HG03354 (cell line): ENCODE results near the gene SMG7.

ENCODE experiments used
- ATAC-seq: cut with Tn5 transposase; IDR thresholded peaks from one replicate; pipeline ENCODE4 v1.9.1; 2021; ENCODE audit warnings: mild to moderate bottlenecking; ENCODE audit not compliant: unreplicated experiment, poor library complexity, severe bottlenecking

Gene SMG7

DNA sequence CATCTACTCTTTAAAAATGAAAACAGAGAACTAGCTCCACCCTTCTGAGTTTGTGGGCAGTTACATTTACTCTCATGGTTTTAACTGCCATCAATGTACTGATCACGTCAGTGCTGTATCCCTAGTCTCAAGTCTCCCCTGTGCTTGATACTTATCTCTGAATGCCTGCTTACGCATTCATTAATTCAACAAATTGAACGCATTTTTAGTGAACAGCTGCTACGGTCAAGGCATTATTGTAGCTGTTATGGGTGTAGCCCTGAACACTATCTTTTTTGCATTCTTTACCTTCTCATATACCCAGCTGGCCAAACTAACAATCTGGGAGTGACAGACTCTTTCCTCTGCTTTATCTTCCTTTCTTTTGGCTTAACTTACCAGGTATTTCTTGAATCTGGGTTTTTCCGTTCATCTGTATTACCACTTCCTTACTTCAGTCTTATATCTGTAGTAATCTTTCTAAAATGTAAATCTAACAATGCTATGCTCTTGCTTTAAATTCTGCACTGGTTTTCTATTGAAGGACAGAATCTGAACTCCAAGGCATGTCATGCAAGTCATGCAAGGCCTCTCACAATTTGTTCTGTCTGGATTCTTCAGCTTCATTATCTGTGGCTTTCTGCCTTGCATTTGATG, 33.3 kb downstream of the SMG7 start:
- no peak for ATAC-seq

DNA sequence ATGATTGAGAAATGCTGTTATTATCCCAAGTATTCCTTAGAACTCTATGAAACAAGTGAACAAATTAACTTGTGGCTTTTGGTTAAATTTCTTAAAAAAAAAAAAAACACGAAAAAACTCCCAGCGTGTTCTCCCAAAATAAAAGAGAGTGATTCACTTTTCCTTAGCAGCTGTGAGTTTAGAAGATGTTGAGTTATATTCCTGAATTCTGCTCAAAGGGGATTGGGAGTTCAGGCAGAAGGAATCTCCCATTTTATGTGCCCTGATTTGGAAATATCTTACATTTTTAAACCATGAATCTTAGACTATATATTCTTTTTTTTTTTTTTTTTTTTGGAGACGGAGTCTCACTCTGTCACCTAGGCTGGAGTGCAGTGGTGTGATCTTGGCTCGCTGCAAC, 34.3 kb downstream of the SMG7 start:
- ATAC-seq, result no peak

DNA sequence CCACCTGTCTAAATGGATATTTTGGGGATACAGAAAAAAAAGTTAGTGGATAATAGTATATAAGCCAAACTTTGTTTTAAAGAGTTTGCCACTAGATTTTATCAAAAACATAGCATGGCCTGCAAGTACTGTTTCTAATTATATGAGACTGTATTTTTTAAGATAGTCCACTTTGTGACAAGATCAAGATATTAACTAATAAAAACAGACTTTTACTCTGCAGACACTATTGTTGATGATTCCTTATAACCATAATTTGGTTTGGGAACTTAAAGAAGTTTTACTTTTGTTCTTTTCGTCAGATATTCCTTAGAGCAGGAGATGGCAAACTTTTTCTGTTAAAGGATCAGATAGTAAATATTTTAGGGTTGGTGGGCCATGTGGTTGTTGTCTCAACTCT, 36.4 kb downstream of the SMG7 start:
- no peak for ATAC-seq

DNA sequence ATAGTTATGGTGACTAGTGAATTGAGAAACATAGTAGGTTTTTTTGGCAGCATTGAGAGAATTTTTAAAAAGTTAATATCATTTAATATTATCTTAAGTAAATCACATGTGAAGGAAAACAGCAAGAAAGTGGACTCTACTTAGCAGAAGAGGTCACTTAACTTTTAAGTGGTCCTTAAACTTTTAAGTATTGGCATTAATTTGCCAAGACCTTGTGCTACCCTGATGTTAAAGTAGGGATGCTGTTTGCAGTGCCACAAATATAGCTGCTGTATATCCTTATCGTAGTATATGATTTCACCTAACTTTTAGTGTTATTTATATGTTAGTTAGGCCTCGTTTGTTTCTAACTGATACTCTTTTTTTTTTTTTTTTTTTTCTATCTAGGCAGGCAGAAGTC, 40.2 kb downstream of the SMG7 start:
- ATAC-seq, result no peak

DNA sequence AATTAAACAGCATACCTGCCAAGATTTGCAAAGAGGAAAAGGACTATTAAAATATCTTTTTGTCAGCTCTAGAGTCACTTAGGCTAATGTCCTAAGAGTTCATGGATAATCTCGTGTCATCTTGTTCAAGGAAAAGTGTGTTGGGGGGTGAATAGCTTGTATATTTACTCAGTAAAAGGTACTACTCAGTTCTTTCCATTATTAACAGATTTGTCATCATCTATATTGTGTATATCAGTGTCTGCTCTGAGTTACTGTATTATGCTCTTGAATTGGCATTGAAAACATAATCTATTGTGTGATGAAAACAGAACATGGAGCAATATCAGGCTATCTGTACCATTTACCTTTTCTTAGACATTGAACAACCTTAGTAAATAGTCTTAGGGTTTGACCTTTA, 41.9 kb downstream of the SMG7 start:
- no peak for ATAC-seq

DNA sequence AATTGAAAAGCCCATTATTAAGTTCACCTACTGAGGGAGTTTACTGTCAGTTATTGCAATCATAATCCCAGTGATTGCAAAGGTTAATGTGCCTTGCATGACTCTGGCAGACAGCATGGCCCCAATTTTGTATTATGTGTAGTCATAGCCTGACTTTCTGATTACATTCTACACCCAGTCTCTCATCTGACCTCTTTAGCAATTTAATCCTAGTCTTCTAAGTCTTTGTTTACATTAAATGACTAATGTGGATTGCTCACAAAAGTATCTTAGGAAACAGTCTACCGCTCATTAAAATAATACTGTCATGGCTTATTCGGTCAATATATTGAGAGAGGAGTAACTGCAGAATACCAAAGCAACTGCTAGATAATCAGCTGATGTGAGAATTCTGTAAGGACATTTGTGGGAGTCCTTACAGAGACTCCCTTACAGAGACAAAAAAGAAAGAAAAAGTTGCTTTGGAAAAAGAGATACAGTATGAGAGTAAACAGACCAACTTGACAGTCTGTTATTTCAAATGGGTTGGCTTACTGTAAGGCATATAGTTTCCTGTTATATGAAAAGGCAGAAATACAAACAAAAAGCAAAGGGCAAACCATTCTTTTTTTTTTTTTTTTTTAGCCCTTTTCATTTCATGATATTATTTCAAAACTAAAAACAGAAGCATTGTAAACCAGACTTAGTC, 42.8 kb downstream of the SMG7 start:
- no peak for ATAC-seq

DNA sequence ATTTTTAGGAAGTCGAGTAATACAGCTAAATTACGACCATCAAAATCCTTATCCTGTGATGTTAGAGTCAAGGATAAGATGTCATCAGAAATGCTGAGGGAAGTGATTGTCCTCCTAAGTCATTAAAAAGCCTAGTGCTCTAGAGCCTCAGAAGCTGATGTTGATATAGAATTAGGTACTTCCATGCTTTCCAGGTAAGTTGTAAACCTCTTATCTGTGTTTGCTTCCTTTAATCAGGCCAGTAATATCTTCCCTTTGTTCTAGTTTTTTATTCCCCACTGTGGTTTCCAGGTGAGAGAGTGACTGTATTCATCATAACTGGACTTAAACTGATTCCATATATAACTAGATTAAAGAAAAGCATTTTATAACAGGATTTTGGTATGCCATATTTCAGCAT, 44.4 kb downstream of the SMG7 start:
- ATAC-seq, result no peak

DNA sequence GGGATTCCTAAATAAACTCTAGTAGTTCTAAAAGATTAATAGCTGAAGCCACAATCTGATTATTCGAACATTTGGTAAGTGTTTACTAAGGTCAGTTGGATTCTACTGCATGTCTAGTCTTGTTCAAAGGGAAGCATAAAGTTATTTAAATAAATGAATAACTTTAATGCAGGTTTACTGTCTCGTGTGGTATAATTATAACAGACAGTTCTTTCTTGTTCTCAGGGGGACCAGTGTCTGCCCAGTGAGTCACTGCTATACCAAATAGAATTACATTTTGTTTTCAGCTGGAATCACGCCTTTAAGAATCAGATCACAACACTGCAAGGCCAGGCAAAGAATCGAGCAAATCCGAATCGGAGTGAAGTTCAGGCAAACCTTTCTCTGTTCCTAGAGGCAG, 45.1 kb downstream of the SMG7 start:
- no peak for ATAC-seq

DNA sequence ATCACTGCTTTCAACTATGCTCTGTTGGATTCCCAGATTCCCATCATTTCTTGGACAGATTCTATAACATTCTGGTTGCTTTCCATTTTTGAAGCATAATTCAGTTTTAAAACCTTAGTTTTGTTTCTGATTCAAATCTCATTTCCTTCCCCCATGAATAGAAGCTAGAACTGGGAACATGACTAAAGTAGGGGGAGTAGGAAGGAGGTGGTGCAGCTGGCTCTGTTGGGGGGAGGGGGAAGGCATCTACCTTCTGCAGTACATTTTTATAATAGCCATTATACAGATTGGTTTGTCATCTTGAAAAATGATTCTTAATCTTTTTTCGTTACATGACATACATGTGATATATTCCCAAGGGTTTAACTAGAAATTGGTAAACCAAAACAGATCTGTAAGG, 48.1 kb downstream of the SMG7 start:
- ATAC-seq, result no peak

DNA sequence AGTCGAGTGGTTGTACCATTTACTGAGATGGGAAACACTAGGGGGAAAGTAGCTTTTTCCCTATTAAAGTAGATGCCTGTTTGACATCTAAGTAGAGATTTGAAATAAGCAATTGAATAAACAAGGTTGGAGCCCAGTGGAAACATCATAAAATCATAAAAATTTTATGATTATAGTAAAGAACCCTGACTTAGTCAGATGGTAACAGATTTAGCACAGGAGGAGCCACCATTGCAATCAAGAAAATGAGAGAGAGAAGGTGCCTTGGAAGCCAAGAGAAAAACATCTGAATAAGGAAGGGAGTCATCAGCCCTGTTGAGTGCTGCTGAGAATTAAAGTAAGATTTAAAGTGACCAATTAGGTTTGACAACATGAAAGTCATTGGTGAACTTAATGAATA, 49.8 kb downstream of the SMG7 start:
- no peak for ATAC-seq

DNA sequence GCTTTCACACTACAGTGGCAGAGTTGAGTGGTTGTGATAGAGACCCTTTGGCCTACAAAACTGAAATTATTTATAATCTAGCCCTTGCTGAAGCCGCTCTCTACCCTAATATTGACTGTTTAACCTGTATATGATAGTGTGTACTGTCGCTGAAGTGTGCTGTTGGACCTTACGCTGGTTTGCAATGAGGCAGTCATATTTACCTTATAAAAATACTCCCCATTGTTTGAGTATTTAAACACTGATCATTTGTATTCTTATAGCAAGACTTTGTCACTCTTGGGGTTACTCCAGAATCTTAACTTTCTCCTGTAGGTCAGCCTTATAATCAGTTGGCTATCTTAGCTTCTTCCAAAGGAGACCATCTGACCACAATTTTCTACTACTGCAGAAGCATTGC, 56.3 kb downstream of the SMG7 start:
- ATAC-seq, result no peak

DNA sequence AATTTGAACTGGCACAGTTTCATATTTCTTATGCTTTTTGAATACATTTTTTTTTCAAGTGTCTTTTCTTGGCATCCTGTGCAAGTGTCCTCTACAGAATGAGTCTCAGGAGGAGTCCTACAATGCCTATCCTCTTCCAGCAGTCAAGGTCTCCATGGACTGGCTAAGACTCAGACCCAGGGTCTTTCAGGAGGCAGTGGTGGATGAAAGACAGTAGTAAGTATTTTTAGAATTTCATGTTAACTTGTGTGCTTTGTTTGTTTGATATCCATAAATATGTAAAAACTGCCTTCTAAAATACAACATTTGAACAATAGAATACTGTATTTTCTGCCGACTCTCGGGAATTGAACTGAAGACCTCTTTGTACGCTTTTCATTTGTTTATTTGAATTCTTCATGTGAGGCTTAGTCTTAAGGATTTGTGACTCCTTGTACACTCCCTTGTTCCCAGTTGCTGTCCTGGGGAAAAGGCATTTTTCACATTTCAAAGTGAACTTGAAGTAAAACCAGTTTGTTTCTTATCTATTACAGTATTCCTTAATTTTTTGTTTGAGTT, 61.4 kb downstream of the SMG7 start:
- ATAC-seq, result no peak

DNA sequence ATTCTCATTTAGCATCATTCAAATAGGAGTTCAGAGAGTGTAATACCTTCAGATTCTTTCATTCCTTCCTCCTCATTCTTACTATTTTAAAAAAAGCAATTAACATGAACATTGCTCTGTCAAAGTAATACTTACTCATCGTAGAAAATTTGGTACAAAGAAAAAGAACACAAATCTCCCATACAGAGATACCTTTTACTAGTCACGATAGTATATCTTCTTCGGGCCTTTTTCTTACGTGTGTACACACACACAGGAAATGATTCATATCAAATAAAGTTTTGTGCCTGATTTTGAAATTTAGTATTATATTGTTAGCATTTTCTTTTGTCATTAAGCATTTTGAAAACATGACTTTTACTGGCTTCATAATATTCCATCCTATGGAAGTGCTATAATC, 65.1 kb downstream of the SMG7 start:
- ATAC-seq, result no peak

DNA sequence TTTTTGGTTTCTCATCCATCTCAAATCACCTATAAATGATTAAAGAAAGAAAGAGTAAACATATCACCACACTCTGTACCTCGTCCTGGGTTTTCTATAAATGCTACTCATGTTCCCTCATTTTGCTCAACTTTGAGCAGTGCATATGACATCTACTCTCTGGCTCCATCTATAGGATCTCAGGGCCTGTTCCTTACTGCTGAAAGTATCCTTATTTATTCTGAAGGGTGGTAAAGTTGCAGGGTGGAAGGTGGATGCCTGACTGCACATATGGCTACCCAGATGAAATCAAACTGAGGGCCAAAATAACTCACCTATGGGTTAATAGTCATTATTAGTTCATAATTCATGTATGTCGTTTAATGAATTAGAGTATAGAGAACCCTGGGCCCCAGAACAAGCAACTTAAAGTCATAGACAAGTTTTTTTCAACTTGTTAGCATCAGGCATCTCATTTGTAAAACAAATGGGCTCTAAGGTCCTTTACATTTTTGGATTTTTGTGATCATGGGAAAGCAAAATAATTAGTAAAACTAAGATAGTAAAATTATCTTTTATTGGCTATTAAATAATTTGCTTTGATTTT, 71.4 kb downstream of the SMG7 start:
- no peak for ATAC-seq

DNA sequence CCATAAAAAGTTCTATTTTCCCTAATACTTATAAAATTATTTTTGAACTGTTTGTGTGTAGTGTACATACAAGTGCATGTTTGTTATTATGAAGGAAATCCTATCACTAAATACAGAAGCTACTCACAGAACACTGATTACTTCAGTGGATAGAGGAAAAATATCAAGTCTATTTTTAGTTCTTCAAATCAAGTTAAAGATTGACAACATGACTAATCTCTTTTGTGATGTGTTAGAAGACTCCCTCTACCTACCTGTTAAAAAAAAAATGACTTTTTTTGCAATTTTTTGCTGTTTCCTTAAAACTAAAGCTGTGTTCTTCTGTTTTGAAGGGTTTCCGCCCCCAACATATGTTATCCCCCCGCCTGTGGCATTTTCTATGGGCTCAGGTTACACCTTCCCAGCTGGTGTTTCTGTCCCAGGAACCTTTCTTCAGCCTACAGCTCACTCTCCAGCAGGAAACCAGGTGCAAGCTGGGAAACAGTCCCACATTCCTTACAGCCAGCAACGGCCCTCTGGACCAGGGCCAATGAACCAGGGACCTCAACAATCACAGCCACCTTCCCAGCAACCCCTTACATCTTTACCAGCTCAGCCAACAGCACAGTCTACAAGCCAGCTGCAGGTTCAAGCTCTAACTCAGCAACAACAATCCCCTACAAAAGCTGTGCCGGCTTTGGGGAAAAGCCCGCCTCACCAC, 72.4 kb downstream of the SMG7 start:
- ATAC-seq, result no peak

DNA sequence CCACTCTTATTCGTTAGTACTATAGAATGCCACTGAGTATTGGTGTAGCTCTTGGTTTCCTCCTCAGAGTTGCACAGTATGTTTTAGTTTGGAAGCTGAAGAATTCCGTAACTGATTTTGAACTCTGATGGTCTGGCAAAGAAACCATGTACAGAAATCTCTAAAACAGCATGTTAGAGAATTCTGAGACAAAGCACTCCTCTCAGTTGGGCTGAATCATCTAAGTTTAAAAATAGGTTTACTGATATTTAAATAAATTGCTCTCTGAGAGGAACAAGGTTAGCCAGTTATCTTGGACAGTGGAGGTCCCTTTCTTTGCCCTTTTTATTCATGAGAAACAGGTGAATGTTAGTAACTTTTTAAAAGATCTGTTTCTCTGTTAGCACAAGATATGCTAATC, 74.1 kb downstream of the SMG7 start:
- ATAC-seq, result no peak

DNA sequence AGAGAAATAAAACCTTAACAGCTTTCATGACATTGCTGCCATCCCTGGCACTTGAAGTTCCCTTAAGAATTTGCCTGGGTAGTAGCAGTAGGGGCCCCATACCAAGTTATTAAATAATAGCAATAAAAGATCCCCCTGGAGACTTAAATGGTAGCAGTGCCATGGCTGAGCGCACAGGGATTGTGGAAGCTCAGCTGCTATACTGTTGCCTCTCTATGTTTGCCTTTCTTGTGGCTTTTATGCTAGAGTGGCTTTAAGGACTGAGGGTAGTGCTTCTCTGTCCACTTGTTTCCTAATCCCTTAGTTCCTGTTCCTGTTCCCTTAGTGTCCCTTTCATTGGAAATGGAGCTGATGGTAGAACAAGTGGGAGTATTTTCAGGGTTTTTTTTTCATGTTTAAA, 75.8 kb downstream of the SMG7 start:
- ATAC-seq, result no peak

DNA sequence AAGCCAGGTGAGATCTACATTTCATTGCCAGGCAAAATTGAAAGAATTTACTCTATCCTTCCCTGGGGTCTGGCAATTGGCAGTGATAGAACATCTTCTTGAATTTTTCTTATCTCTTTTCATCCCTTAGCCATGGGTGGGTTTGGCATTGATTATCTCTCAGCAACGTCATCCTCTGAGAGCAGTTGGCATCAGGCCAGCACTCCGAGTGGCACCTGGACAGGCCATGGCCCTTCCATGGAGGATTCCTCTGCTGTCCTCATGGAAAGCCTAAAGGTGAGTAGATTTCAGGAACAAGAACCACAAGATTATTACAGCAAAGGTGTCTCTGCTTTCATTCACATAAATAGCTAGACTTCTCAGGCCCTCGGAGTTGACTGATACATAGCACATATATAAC, 78.6 kb downstream of the SMG7 start:
- no peak for ATAC-seq

DNA sequence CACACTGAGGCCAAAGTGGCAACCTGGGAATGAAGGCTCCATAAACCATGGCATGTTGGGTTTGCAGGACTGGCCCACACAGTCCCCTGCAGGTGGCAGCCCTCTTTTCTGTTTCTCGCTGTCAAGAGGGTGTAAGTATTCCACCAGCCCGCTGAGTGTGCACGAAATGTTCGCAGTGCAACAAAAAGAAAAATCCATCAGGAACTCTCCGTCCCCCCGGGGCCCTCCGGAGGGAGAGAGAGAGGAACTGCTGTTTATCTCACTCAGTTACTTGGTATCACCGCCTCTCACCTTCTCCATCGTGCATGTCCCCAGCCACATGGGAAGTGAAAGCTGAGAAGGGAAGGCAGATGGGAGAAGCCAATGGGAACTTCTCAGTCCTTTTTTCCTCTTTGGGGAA, 79.6 kb downstream of the SMG7 start:
- no peak for ATAC-seq

DNA sequence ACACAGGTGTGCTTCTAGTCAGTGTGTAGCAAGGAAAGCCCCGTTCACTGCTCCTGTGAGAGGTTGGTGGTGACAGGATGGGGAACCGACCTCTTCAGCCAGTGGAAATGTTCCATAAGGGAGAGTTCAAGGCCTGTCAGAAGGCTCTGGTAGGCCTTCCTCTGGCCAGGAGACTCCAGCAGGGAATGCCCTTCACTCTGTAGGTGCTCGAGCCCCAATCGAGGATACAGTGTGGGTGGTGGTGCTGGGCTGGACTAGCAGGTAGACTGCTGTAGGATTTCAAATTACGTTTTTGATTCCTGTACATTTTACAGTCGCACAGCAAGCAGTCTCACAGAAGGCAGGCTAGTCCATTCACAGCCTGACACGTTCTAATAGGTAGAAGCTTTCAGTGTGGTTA, 80.1 kb downstream of the SMG7 start:
- no peak for ATAC-seq

DNA sequence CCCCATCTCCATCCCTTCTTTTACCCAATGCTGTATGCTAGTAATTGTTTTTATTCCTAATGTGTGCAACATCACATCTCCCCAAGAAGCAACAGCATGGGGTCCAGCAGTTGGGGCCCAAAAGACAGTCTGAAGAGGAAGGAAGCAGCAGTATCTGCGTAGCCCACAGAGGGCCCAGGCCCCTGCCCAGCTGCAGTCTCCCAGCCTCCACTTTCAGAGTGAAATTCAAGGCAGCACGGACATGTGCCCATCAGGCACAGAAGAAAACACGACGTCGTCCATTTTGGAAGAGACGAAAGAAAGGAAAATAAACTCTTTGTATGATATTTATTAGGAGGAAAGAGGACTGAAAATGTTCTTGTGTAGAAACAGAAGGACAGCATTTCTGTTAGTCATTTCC, 80.6 kb downstream of the SMG7 start:
- no peak for ATAC-seq
